OCI-LY1 (cell line): ENCODE data around the gene SCIMP.
A peak's percentile ranks its signal among the peaks of the same experiment; 100 is the strongest.
"Not testable (repeated sequence)": the region's sequence is repeated elsewhere in the genome, so short reads cannot be mapped to it uniquely, and the experiment has no call there.

Experiments used
- H2AFZ ChIP-seq: fragments of 200-600 bp; sonication (generic), shearing (Covaris generic); 2 replicates; pipeline ENCODE4 v1.6.0; 2014; ENCODE audit warnings: antibody characterized with exemption, mild to moderate bottlenecking, low read length
- H3F3A ChIP-seq: fragments of 200-600 bp; sonication (generic), shearing (Covaris generic); 2 replicates; pipeline ENCODE4 v1.6.0; 2014; ENCODE audit warnings: mild to moderate bottlenecking, antibody characterized with exemption, low read length, moderate library complexity; ENCODE audit not compliant: insufficient read depth
- H3K27ac ChIP-seq: fragments of 200-600 bp; sonication (generic); 2 replicates; pipeline ENCODE4 v1.5.1; 2014; ENCODE audit warnings: low read length, mixed run types, mild to moderate bottlenecking, low read depth; ENCODE audit not compliant: poor library complexity, severe bottlenecking
- H3K27me3 ChIP-seq: fragments of 200-600 bp; sonication (generic); 2 replicates; pipeline ENCODE4 v1.6.0; 2014; ENCODE audit warnings: antibody characterized with exemption, mild to moderate bottlenecking, low read length, moderate library complexity; ENCODE audit not compliant: insufficient read depth
- H3K36me3 ChIP-seq: fragments of 200-600 bp; sonication (generic); 2 replicates; pipeline ENCODE4 v1.6.1; 2014; ENCODE audit warnings: mild to moderate bottlenecking, antibody characterized with exemption, low read length, moderate library complexity, mixed read lengths; ENCODE audit not compliant: insufficient read depth
- H3K4me1 ChIP-seq: fragments of 200-600 bp; sonication (generic); 2 replicates; pipeline ENCODE4 v1.5.1; 2014; ENCODE audit warnings: mild to moderate bottlenecking, low read length, moderate library complexity; ENCODE audit not compliant: insufficient read depth, severe bottlenecking
- H3K4me2 ChIP-seq: fragments of 200-600 bp; sonication (generic), shearing (Covaris generic); 2 replicates; pipeline ENCODE4 v1.6.1; 2014; ENCODE audit warnings: low read length
- H3K4me3 ChIP-seq: fragments of 200-600 bp; sonication (generic); 2 replicates; pipeline ENCODE4 v1.5.1; 2014; ENCODE audit warnings: low read length, low read depth, mild to moderate bottlenecking, mixed read lengths; ENCODE audit not compliant: poor library complexity, severe bottlenecking
- H3K79me2 ChIP-seq: fragments of 200-600 bp; shearing (Covaris generic); 2 replicates; pipeline ENCODE4 v1.6.1; 2016; ENCODE audit warnings: mixed run types, low read length, mixed read lengths; ENCODE audit not compliant: insufficient read depth
- H3K9ac ChIP-seq: fragments of 200-600 bp; sonication (generic), shearing (Covaris generic); 2 replicates; pipeline ENCODE4 v1.6.1; 2014; ENCODE audit warnings: mild to moderate bottlenecking, low read length, mixed read lengths
- H3K9me2 ChIP-seq: fragments of 200-600 bp; sonication (generic), shearing (Covaris generic); 2 replicates; pipeline ENCODE4 v1.6.1; 2014; ENCODE audit warnings: low read depth, mild to moderate bottlenecking, low read length, mixed read lengths
- H3K9me3 ChIP-seq: fragments of 200-600 bp; shearing (Covaris generic); 2 replicates; pipeline ENCODE4 v1.6.1; 2014; ENCODE audit warnings: low read length, mixed read lengths
- H4K20me1 ChIP-seq: fragments of 200-600 bp; sonication (generic), shearing (Covaris generic); 2 replicates; pipeline ENCODE4 v1.6.0; 2016; ENCODE audit warnings: mild to moderate bottlenecking, low read length; ENCODE audit not compliant: insufficient read depth
- EZH2 ChIP-seq: fragments of 200-600 bp; sonication (generic), shearing (Covaris generic); IDR thresholded peaks from 2 replicates; pipeline ENCODE4 v1.8.0; 2017; ENCODE audit warnings: borderline replicate concordance, mixed run types, mild to moderate bottlenecking, antibody characterized with exemption, low read length, moderate library complexity, mixed read lengths
- TF ChIP-seq, protein P1 (sequence below): fragments of 200-600 bp; sonication (generic), shearing (Covaris generic); IDR thresholded peaks from 2 replicates; pipeline ENCODE4 v1.5.1; 2017; ENCODE audit warnings: mild to moderate bottlenecking, antibody characterized with exemption, low read length, moderate library complexity, mixed read lengths

SCIMP gene

DNA sequence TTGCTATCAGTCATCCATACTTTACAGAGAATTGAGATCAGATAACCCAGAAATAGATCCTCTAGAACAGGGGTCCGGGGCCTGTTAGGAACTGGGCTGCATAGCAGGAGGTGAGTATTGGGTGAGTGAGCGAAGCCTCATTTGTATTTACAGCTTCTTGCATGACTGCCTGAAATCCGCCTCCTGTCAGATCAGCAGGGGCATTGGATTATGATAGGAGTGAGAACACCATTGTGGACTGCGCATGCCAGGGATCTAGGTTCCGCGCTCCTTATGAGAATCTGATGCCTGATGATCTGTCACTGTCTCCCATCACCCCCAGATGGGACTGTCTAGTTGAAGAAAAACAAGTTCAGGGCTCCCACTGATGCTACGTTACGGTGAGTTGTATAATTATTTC lies 13.0 kb upstream of the SCIMP start:
- no peak for TF ChIP-seq EZH2
- TF ChIP-seq, protein P1, sequence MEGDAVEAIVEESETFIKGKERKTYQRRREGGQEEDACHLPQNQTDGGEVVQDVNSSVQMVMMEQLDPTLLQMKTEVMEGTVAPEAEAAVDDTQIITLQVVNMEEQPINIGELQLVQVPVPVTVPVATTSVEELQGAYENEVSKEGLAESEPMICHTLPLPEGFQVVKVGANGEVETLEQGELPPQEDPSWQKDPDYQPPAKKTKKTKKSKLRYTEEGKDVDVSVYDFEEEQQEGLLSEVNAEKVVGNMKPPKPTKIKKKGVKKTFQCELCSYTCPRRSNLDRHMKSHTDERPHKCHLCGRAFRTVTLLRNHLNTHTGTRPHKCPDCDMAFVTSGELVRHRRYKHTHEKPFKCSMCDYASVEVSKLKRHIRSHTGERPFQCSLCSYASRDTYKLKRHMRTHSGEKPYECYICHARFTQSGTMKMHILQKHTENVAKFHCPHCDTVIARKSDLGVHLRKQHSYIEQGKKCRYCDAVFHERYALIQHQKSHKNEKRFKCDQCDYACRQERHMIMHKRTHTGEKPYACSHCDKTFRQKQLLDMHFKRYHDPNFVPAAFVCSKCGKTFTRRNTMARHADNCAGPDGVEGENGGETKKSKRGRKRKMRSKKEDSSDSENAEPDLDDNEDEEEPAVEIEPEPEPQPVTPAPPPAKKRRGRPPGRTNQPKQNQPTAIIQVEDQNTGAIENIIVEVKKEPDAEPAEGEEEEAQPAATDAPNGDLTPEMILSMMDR = no peak
- H3K79me2 ChIP-seq = no peaks in the 10 kb centered on the region
- no peak overlapping the region for H3K4me2 ChIP-seq
- no peaks in the 10 kb centered on the region; the same call in 1 of the 2 replicates for H3K27me3 ChIP-seq
- H4K20me1 ChIP-seq = no peaks in the 10 kb centered on the region
- H3K36me3 ChIP-seq = no peaks in the 10 kb centered on the region
- H3K9ac ChIP-seq = no peak overlapping the region
- no peaks in the 10 kb centered on the region for H3K9me3 ChIP-seq
- H3K9me2 ChIP-seq = no peaks in the 10 kb centered on the region
- no peak overlapping the region for H3K4me3 ChIP-seq
- H3F3A ChIP-seq = no peaks in the 10 kb centered on the region
- no peak overlapping the region for H3K27ac ChIP-seq
- no peak overlapping the region for H2AFZ ChIP-seq
- peaks cover 8% of the 10 kb centered on the region for H3K4me1 ChIP-seq

DNA sequence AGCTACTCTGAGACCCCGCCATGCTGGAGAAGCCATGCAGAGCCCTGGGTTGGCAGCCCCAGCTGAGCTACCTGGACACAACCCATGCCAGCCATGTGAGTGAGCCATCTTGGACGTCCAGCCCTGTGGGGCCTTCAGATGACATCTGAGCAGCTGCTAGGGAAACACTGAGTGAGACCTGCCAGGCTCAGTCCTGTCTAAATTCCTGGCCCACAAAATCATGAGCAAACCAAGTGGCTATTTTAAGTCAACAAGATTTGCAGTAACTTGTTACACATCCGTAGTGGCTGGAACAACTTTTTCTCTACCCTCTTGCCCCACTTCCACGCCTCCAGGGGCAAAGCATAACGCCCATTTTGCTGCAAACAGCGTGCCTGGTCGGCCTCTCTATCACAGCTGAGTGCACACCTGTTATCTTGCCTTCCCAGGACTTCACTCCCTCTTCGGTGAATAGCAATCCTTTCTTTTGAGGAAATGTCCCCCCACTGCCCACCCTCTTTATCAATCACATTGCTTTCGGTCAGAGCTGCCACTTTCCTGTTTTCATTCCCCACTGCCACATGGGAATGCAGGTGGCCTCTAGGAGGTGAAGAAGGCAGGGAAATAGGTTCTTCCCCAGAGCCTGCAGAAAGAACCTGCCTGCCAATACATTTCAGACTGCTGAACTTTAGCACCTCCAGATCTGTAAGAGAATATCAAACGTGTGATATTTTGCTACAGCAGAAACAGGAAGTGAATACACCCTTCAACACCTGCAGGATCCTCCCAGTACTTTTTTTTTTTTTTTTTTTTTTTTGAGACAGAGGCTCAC lies 7.4 kb upstream of the SCIMP start:
- Histone ChIP-seq H3K27me3 (no peaks in the 10 kb centered on the region), H3F3A (no peaks in the 10 kb centered on the region), H4K20me1 (no peaks in the 10 kb centered on the region), H3K9ac (peak overlapping the region; percentile 43; the same call in 1 of the 2 replicates), H3K4me3 (no peak overlapping the region), H3K27ac (peak overlapping the region; percentile 92), H3K79me2 (no peaks in the 10 kb centered on the region), H3K36me3 (no peaks in the 10 kb centered on the region), H3K9me2 (no peaks in the 10 kb centered on the region), H2AFZ (no peak overlapping the region), H3K4me2 (peak overlapping the region; percentile 38), H3K9me3 (no peaks in the 10 kb centered on the region), H3K4me1 (peaks cover 39% of the 10 kb centered on the region)
- TF ChIP-seq, protein P1 = no peak

DNA sequence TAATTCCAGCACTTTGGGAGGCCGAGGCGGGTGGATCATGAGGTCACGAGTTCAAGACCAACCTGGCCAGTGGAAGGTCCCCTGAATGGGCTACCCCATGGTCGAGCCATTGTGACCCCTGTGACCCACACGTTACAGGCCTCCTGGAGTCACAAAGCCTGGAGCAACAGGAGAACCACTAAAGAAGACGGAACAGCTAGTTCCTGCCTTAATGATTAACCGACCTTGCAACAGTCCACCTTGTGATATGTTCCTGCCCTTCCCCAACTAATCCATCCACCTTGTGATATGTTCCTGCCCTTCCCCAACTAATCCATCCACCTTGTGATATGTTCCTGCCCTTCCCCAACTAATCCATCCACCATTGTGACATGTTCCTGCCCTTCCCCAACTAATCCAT lies 5.1 kb upstream of the SCIMP start:
- not testable (repeated sequence) for H3K9me3 ChIP-seq, H3K9me2 ChIP-seq, H3F3A ChIP-seq, H3K9ac ChIP-seq, H3K36me3 ChIP-seq, H3K4me2 ChIP-seq, H3K27ac ChIP-seq, H3K79me2 ChIP-seq, H2AFZ ChIP-seq, H3K27me3 ChIP-seq, H4K20me1 ChIP-seq, H3K4me3 ChIP-seq
- H3K4me1 ChIP-seq = peaks cover 48% of the 10 kb centered on the region

DNA sequence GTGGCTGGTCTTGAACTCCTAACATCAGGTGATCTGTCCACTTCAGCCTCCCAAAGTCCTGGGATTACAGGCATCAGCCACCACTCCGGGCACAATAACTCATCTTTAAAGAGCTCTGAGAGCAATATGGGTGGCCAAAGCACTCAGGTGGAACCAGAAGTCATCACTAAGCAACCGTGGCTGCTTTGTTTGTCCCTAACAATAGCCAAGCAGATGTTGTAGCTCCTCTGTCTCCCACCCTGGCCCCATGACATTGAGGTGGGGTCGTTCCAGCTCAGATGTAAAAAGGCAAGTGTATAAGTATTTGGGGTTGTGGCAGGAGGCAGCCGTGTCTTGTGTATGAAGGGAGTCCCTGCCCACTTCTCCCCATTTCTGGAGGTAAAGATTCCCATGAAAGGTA lies 3.7 kb upstream of the SCIMP start:
- Histone ChIP-seq H3K9ac (no peak overlapping the region), H2AFZ (no peak overlapping the region), H3K4me2 (no peak overlapping the region)

More for the DNA sequence above, 3.7 kb upstream of the SCIMP start:
- no peak for TF ChIP-seq EZH2
- TF ChIP-seq, protein P1 = no peak
- Histone ChIP-seq H3K27me3 (no peaks in the 10 kb centered on the region), H3K4me3 (no peak overlapping the region), H3K9me3 (no peaks in the 10 kb centered on the region), H3K4me1 (peaks cover 61% of the 10 kb centered on the region), H3K79me2 (no peaks in the 10 kb centered on the region), H3K27ac (peak overlapping the region; percentile 22), H3K36me3 (no peaks in the 10 kb centered on the region), H4K20me1 (no peaks in the 10 kb centered on the region), H3F3A (no peaks in the 10 kb centered on the region), H3K9me2 (no peaks in the 10 kb centered on the region)
